ENCODE data around the gene FBXO7.

The FBXO7 gene

DNA sequence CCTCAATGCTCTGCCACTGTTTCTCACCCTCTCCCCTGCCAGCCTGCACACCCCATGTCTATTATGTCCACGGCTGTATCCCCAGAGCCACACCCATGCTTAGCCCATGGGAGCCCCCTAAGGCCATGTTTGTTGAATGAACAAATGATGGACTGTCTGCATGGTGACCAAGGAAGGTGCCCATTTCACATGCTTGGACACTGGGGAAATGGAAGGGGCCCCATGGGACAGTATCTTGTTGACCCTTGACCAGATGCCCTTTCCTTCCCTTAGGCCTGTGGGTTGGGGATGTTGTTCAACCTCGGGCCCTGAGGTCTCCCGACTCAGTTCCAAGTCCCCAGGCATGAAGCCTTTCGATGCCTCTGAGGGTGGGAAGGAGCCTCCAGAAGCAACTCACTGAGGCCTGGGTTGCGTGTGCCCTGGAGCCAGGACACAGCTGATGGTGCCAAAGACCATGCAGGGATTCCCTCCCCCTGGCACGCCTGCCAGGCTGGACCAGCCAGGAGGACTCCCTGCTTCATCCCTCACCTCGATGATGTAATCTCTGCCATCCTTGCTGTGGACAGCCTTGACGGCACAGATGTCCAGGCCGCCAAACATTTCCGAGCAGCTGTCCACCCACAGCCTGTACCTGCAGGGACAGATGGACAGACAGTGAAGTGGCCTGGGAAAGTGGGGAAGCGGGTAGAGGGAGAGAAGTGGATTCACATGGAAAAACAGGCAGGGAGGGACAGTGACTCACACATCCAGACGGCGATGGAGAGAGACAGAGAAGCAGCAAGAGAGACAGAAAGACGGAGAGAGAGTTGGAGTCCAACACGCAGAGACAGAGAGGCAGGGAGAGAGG, 58.9 kb downstream of the FBXO7 start:
- H3F3A ChIP-seq (ENCODE audit: insufficient read depth): no peaks in the 10 kb centered on the region
- H3K36me3 ChIP-seq (ENCODE audit: low read length): no peaks in the 10 kb centered on the region
- H3K79me2 ChIP-seq (ENCODE audit: insufficient read depth, low read length): no peaks in the 10 kb centered on the region
- no peak overlapping the region for H3K4me2 ChIP-seq (ENCODE audit: low read depth, low read length, poor library complexity, severe bottlenecking)
- no peaks in the 10 kb centered on the region for H3K9me2 ChIP-seq (replicated peaks; ENCODE audit: insufficient read depth, low read length)
- TF ChIP-seq EZH2phosphoT487 (conservative IDR thresholded peaks at IDR 0.05; ENCODE audit: low read length): no peak
- TF ChIP-seq, protein P1, sequence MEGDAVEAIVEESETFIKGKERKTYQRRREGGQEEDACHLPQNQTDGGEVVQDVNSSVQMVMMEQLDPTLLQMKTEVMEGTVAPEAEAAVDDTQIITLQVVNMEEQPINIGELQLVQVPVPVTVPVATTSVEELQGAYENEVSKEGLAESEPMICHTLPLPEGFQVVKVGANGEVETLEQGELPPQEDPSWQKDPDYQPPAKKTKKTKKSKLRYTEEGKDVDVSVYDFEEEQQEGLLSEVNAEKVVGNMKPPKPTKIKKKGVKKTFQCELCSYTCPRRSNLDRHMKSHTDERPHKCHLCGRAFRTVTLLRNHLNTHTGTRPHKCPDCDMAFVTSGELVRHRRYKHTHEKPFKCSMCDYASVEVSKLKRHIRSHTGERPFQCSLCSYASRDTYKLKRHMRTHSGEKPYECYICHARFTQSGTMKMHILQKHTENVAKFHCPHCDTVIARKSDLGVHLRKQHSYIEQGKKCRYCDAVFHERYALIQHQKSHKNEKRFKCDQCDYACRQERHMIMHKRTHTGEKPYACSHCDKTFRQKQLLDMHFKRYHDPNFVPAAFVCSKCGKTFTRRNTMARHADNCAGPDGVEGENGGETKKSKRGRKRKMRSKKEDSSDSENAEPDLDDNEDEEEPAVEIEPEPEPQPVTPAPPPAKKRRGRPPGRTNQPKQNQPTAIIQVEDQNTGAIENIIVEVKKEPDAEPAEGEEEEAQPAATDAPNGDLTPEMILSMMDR (IDR thresholded peaks at IDR 0.05; ENCODE audit: insufficient read depth, low read length, poor library complexity, severe bottlenecking): no peak
- no peak overlapping the region for H2AFZ ChIP-seq (ENCODE audit: low read depth, low read length, severe bottlenecking)
- no peak overlapping the region for H3K4me3 ChIP-seq (ENCODE audit: insufficient read depth, low read length, poor library complexity, severe bottlenecking)
- H3K9ac ChIP-seq (ENCODE audit: low read length): no peak overlapping the region
- no peaks in the 10 kb centered on the region for H3K9me3 ChIP-seq (ENCODE audit: insufficient read depth, low read length)
- no peak overlapping the region for H3K27ac ChIP-seq (ENCODE audit: low read depth, low read length)
- no peaks in the 10 kb centered on the region for H3K27me3 ChIP-seq (ENCODE audit: low read length)
- no peaks in the 10 kb centered on the region for H4K20me1 ChIP-seq (ENCODE audit: low read depth, low read length)

DNA sequence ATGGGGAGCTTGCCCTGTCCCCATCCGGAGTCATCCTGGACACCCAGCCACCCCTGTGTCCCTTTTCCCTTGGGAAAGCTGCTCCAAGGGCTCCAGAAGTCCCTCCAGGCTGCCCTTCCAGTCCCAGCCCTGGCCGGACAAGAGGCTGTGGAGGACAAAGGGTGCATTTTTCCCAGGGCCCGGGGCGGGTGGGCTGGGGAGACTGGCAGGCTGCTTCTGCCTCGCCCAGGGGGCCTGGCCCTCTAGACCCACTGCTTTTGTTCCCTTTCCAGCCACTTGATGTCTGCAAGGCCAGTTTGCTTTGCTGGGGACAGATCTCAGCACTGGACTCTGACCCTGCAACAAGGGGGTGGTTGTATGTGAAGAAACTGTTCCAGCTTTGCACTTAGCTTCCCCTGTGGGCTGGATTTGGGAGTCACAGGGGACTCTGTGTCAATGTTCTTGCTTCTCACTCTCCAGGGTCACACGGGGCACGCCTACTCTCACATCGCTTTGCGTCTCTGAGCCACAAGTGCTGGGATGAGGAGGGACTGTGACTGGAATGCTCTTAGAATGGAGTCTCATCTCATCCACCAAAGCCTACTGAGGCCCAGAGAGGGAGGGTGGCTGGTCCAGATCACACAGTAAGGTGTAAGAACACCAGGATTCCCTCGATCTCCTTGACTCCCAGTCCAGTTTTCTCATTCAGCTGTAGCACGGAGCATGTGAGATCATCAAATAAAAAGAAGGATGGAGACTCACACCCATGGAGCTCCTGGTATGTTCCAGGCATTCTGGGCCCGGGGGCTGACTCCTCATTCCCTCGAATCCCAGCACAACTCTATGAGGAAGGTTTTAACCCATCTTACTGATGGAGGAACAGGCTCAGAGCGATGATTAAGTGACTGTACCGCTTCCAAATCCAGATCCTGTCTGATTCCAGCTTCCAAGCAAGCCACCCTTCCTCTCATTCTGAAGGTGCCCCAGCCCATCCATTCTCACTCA, 59.9 kb downstream of the FBXO7 start:
- no peak overlapping the region for H3K4me3 ChIP-seq (ENCODE audit: insufficient read depth, low read length, poor library complexity, severe bottlenecking)
- no peak for TF ChIP-seq EZH2phosphoT487 (conservative IDR thresholded peaks at IDR 0.05; ENCODE audit: low read length)
- TF ChIP-seq, protein P1 (IDR thresholded peaks at IDR 0.05; ENCODE audit: insufficient read depth, low read length, poor library complexity, severe bottlenecking): no peak
- no peaks in the 10 kb centered on the region for H3F3A ChIP-seq (ENCODE audit: insufficient read depth)
- H3K79me2 ChIP-seq (ENCODE audit: insufficient read depth, low read length): no peaks in the 10 kb centered on the region
- H3K27ac ChIP-seq (ENCODE audit: low read depth, low read length): no peak overlapping the region
- H3K36me3 ChIP-seq (ENCODE audit: low read length): no peaks in the 10 kb centered on the region
- no peak overlapping the region for H3K9ac ChIP-seq (ENCODE audit: low read length)
- H3K4me2 ChIP-seq (ENCODE audit: low read depth, low read length, poor library complexity, severe bottlenecking): no peak overlapping the region
- no peaks in the 10 kb centered on the region for H3K9me3 ChIP-seq (ENCODE audit: insufficient read depth, low read length)
- no peaks in the 10 kb centered on the region for H3K27me3 ChIP-seq (ENCODE audit: low read length)
- H4K20me1 ChIP-seq (ENCODE audit: low read depth, low read length): no peaks in the 10 kb centered on the region
- no peaks in the 10 kb centered on the region for H3K9me2 ChIP-seq (replicated peaks; ENCODE audit: insufficient read depth, low read length)
- H2AFZ ChIP-seq (ENCODE audit: low read depth, low read length, severe bottlenecking): no peak overlapping the region

DNA sequence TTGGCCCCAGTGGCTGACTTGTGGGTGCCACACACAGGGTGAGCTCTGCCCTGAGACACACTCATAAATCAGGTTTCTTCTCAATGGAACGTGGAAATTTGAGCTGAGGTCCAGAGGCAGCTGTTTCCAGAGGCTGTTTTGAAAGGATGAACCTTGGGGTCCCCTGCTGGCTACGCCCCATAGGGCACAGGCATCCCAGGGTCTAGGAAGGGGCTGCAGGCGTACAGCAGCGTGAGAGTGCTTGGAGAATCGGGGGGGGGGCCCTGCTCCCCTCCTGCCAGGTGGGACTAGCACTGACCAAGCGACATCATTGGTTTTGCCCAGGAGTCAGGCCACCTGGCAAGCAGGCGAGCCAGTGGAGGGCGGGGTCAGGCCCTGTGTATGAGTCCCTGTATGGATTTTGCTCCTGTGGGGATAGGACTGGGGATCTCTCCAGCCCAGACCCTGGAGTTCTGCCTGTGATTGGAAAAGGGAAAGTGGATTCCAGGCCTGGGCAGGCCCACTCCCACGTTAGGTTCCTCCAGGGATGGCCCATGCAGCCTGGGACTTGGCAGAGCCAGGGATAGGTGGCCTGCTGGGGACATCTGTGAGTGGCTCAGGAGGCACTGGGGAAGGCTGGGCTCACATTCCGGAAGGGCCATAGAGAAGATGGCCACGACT, 61.0 kb downstream of the FBXO7 start:
- Histone ChIP-seq H2AFZ (ENCODE audit: low read depth, low read length, severe bottlenecking) (no peak overlapping the region), H3K9me2 (replicated peaks; ENCODE audit: insufficient read depth, low read length) (no peaks in the 10 kb centered on the region), H3K9ac (ENCODE audit: low read length) (no peak overlapping the region), H3K27me3 (ENCODE audit: low read length) (no peaks in the 10 kb centered on the region), H3K79me2 (ENCODE audit: insufficient read depth, low read length) (no peaks in the 10 kb centered on the region), H3K9me3 (ENCODE audit: insufficient read depth, low read length) (no peaks in the 10 kb centered on the region), H3K4me2 (ENCODE audit: low read depth, low read length, poor library complexity, severe bottlenecking) (no peak overlapping the region), H3F3A (ENCODE audit: insufficient read depth) (no peaks in the 10 kb centered on the region), H3K27ac (ENCODE audit: low read depth, low read length) (no peak overlapping the region), H3K4me3 (ENCODE audit: insufficient read depth, low read length, poor library complexity, severe bottlenecking) (no peak overlapping the region), H4K20me1 (ENCODE audit: low read depth, low read length) (no peaks in the 10 kb centered on the region), H3K36me3 (ENCODE audit: low read length) (no peaks in the 10 kb centered on the region)
- TF ChIP-seq EZH2phosphoT487 (conservative IDR thresholded peaks at IDR 0.05; ENCODE audit: low read length): no peak
- TF ChIP-seq, protein P1 (IDR thresholded peaks at IDR 0.05; ENCODE audit: insufficient read depth, low read length, poor library complexity, severe bottlenecking): no peak
